Choroid plexus epithelial cell (primary cell): ENCODE data around the gene BRF1.
A peak's percentile ranks its signal among the peaks of the same experiment; 100 is the strongest.

Experiments used
- DNase-seq: peaks from one replicate; pipeline ENCODE4 v3.0.0-alpha.2; 2010; ENCODE audit warnings: low read depth
- H3K4me3 ChIP-seq: 2 replicates; pipeline ENCODE4 v1.5.1; 2011; ENCODE audit warnings: low read depth, mild to moderate bottlenecking, control low read depth, low read length, moderate library complexity
- TF ChIP-seq, protein P1 (sequence below): conservative IDR thresholded peaks from 2 replicates; pipeline ENCODE4 v1.5.1; 2011; ENCODE audit warnings: low read depth, mild to moderate bottlenecking, control low read depth, inconsistent platforms, low read length, moderate library complexity

The BRF1 gene

DNA sequence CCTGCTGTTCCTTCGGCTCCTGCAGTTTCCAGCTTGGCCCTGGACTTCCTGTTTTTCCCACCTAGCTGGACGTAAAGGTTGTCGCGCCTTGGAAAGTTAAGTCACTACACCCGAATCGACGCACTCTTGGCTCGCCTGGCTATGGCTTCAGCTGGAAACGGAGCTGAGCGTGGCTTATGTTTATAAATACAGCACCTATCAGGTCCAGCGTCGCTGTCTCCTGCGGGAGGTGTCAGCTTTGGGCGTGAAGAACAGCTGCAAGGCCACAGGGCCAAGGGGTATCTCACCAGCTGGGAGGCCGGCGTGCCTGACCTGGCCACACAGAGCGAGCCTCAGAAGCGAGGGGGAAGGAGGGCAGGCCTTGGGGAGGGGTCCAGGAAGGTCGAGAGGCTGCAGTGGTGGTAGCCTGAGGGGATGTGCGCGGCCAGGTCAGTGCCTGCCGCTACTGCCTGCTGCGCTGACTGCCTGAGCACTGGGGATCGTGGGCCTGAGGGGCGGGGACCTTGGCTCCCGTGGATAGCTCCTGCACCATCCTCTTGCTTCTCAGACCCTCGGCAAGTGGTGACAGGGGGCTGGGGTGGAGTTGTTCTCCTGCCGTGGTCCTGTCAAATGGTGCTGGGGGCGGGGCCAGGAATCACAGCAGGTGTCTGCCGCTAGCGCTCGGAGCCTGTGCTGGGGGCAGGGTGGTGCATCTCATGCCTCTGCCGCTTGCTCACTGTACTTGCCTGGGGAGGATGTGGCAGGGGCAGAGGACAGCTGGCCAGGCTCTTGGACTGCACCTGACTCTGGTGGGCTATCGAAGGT lies 26.3 kb upstream of the BRF1 start:
- no peak for DNase-seq
- TF ChIP-seq, protein P1, sequence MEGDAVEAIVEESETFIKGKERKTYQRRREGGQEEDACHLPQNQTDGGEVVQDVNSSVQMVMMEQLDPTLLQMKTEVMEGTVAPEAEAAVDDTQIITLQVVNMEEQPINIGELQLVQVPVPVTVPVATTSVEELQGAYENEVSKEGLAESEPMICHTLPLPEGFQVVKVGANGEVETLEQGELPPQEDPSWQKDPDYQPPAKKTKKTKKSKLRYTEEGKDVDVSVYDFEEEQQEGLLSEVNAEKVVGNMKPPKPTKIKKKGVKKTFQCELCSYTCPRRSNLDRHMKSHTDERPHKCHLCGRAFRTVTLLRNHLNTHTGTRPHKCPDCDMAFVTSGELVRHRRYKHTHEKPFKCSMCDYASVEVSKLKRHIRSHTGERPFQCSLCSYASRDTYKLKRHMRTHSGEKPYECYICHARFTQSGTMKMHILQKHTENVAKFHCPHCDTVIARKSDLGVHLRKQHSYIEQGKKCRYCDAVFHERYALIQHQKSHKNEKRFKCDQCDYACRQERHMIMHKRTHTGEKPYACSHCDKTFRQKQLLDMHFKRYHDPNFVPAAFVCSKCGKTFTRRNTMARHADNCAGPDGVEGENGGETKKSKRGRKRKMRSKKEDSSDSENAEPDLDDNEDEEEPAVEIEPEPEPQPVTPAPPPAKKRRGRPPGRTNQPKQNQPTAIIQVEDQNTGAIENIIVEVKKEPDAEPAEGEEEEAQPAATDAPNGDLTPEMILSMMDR, result no peak
- no peak overlapping the region for H3K4me3 ChIP-seq

DNA sequence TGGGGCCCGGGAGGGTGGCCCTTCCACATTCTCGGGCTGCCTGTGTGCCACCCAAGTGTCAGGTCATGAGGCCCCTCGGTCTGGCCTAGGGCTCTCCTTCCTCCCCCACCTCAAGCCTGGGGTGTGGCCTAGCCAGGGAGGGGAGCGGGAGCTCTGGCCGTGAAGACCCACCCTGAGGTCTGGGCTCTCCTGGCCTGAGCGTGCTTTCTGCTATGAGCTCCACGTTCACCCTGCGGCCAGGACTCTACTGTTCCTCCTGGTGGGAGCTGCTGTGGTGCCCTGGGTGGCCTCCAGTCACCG lies 25.7 kb upstream of the BRF1 start:
- TF ChIP-seq, protein P1, result no peak
- no peak overlapping the region for H3K4me3 ChIP-seq
- no peak for DNase-seq

DNA sequence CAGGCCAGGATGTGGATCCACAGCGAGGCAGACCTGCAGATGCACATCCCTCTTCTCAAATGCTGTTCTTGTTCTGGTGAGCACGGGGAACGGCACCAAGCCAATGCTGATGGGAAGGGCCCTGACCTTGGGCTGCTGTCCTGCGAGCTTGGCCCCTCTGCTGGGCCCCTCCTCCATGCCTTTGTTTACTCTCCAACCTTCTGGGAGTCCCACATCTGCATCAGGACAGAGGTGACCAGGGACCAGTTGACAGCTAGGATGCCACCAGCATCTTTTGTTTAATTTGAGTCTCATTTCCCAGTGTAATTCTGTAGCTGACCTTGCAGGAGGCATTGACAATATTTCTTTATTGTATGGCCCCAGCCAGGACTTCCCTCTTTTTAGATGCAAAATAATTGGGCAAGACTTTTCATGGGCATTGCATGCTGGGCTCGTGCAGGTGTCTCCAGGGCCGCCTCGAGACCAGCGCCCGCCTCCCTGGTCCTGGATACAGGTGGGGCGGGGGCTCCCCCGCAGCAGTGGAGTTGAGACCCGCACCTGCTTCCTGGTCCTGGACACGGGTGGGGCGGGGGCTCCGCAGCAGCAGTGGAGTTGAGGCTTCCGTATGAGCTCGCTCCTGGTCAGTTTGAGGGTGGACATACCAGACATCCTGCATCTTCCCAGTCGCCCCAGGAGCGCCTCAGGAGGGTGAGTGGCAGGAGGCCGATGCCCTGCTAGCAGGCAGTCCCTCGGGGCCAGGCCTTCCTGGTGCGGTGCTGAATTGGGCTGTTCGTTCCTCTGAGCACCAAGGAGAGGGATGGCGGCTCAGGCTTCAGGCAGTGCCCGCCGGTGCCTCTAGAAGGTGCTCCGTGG lies 25.1 kb upstream of the BRF1 start:
- TF ChIP-seq, protein P1, result no peak

GRCh38 chr14:105325303-105325702 lies 24.5 kb upstream of the BRF1 start:
- TF ChIP-seq, protein P1, result no peak
- DNase-seq, result no peak
- H3K4me3 ChIP-seq, result no peak overlapping the region

More for the DNA sequence above, 25.1 kb upstream of the BRF1 start:
- DNase-seq, result no peak
- no peak overlapping the region for H3K4me3 ChIP-seq

GRCh38 chr14:105324871-105325270 lies 24.1 kb upstream of the BRF1 start:
- H3K4me3 ChIP-seq, result no peak overlapping the region
- TF ChIP-seq, protein P1, result no peak
- no peak for DNase-seq

GRCh38 chr14:105324080-105324778 lies 23.4 kb upstream of the BRF1 start:
- DNase-seq, result peak; percentile 65
- no peak overlapping the region for H3K4me3 ChIP-seq
- TF ChIP-seq, protein P1, result no peak
